ENCODE results near the gene DUS2. TPM values are rescaled to one million over a fixed set of nuclear protein-coding genes. Genes with fewer than 3 reads are reported as not detected.

Gene DUS2
- total RNA-seq, 1 experiment from 2014 or later = 27.9 TPM

- TF ChIP-seq MLX (CRISPR knock-in tag; IDR thresholded peaks at IDR 0.05) = no peak
- no peak for TF ChIP-seq E2F4 (CRISPR knock-in tag; IDR thresholded peaks at IDR 0.05; ENCODE audit: borderline replicate concordance, low read depth)
- TF ChIP-seq GTF2I (CRISPR knock-in tag; conservative IDR thresholded peaks at IDR 0.05) = no peak
- TF ChIP-seq ZNF121 (CRISPR knock-in tag; IDR thresholded peaks at IDR 0.05) = no peak
- no peak for TF ChIP-seq FOXJ3 (CRISPR knock-in tag; IDR thresholded peaks at IDR 0.05; ENCODE audit: borderline replicate concordance)
- TF ChIP-seq KAT7 (CRISPR knock-in tag; IDR thresholded peaks at IDR 0.05; ENCODE audit: borderline replicate concordance) = no peak
- TF ChIP-seq NR3C1 (CRISPR knock-in tag; conservative IDR thresholded peaks at IDR 0.05; ENCODE audit: low read depth) = no peak
- no peak for TF ChIP-seq SMAD3 (CRISPR knock-in tag; IDR thresholded peaks at IDR 0.05; ENCODE audit: borderline replicate concordance)
- no peak for TF ChIP-seq PREB (CRISPR knock-in tag; IDR thresholded peaks at IDR 0.05; ENCODE audit: borderline replicate concordance)
- no peak for TF ChIP-seq CTCF (IDR thresholded peaks at IDR 0.05)
- TF ChIP-seq SP1 (CRISPR knock-in tag; conservative IDR thresholded peaks at IDR 0.05) = no peak
- TF ChIP-seq SMAD4 (CRISPR knock-in tag; IDR thresholded peaks at IDR 0.05) = no peak
- no peak for TF ChIP-seq IRF2 (CRISPR knock-in tag; IDR thresholded peaks at IDR 0.05; ENCODE audit: borderline replicate concordance, low read depth)
These were observed 49.1 kb downstream of the DUS2 start (continued) for GRCh38 chr16:68072038-68072695.

GRCh38 chr16:68073902-68074760 lies 51.0 kb downstream of the DUS2 start:
- no peak for TF ChIP-seq OVOL2 (CRISPR knock-in tag; IDR thresholded peaks at IDR 0.05; ENCODE audit: borderline replicate concordance)
- TF ChIP-seq MAX (CRISPR knock-in tag; IDR thresholded peaks at IDR 0.05) = no peak
- no peak for TF ChIP-seq ATF1 (CRISPR knock-in tag; IDR thresholded peaks at IDR 0.05)
- TF ChIP-seq ZNF532 (CRISPR knock-in tag; IDR thresholded peaks at IDR 0.05; ENCODE audit: borderline replicate concordance) = no peak
- no peak for TF ChIP-seq FOXP1 (CRISPR knock-in tag; IDR thresholded peaks at IDR 0.05; ENCODE audit: borderline replicate concordance)
- TF ChIP-seq SP1 (CRISPR knock-in tag; conservative IDR thresholded peaks at IDR 0.05) = no peak
- no peak for TF ChIP-seq NR3C1 (CRISPR knock-in tag; conservative IDR thresholded peaks at IDR 0.05; ENCODE audit: low read depth)
- no peak for TF ChIP-seq ZSCAN18 (CRISPR knock-in tag; IDR thresholded peaks at IDR 0.05)
- TF ChIP-seq NR2C2 (CRISPR knock-in tag; IDR thresholded peaks at IDR 0.05) = no peak
- TF ChIP-seq HMGXB4 (CRISPR knock-in tag; IDR thresholded peaks at IDR 0.05) = no peak
- DNase-seq (ENCODE audit: low spot score) = no peak
- ChIA-PET POLR2A (no interaction called here), CTCF (interaction anchor here (0.5 to 0.8 kb wide), 2 partner anchors 10 to 257 kb away, joined by 3 to 4 read pairs; no protein-coding TSS in a partner anchor)
- no peak for ATAC-seq
- Mint-ChIP-seq H3K36me3 (peaks cover 46% of the 10 kb centered on the region), H3K27ac (no peak overlapping the region), H3K4me1 (no peaks in the 10 kb centered on the region), H3K27me3 (ENCODE audit: low read depth) (no peaks in the 10 kb centered on the region), H3K4me3 (no peak overlapping the region), H3K9me3 (no peaks in the 10 kb centered on the region)
